GM18499 (cell line): Measurements from ENCODE around the gene VPS13C.

ENCODE experiments used
- ATAC-seq: cut with Tn5 transposase; IDR thresholded peaks from one replicate; pipeline ENCODE4 v1.9.1; 2021; ENCODE audit warnings: moderate number of reproducible peaks; ENCODE audit not compliant: insufficient read depth, unreplicated experiment

Gene VPS13C, protein sequence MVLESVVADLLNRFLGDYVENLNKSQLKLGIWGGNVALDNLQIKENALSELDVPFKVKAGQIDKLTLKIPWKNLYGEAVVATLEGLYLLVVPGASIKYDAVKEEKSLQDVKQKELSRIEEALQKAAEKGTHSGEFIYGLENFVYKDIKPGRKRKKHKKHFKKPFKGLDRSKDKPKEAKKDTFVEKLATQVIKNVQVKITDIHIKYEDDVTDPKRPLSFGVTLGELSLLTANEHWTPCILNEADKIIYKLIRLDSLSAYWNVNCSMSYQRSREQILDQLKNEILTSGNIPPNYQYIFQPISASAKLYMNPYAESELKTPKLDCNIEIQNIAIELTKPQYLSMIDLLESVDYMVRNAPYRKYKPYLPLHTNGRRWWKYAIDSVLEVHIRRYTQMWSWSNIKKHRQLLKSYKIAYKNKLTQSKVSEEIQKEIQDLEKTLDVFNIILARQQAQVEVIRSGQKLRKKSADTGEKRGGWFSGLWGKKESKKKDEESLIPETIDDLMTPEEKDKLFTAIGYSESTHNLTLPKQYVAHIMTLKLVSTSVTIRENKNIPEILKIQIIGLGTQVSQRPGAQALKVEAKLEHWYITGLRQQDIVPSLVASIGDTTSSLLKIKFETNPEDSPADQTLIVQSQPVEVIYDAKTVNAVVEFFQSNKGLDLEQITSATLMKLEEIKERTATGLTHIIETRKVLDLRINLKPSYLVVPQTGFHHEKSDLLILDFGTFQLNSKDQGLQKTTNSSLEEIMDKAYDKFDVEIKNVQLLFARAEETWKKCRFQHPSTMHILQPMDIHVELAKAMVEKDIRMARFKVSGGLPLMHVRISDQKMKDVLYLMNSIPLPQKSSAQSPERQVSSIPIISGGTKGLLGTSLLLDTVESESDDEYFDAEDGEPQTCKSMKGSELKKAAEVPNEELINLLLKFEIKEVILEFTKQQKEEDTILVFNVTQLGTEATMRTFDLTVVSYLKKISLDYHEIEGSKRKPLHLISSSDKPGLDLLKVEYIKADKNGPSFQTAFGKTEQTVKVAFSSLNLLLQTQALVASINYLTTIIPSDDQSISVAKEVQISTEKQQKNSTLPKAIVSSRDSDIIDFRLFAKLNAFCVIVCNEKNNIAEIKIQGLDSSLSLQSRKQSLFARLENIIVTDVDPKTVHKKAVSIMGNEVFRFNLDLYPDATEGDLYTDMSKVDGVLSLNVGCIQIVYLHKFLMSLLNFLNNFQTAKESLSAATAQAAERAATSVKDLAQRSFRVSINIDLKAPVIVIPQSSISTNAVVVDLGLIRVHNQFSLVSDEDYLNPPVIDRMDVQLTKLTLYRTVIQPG (N-terminal part only)

DNA sequence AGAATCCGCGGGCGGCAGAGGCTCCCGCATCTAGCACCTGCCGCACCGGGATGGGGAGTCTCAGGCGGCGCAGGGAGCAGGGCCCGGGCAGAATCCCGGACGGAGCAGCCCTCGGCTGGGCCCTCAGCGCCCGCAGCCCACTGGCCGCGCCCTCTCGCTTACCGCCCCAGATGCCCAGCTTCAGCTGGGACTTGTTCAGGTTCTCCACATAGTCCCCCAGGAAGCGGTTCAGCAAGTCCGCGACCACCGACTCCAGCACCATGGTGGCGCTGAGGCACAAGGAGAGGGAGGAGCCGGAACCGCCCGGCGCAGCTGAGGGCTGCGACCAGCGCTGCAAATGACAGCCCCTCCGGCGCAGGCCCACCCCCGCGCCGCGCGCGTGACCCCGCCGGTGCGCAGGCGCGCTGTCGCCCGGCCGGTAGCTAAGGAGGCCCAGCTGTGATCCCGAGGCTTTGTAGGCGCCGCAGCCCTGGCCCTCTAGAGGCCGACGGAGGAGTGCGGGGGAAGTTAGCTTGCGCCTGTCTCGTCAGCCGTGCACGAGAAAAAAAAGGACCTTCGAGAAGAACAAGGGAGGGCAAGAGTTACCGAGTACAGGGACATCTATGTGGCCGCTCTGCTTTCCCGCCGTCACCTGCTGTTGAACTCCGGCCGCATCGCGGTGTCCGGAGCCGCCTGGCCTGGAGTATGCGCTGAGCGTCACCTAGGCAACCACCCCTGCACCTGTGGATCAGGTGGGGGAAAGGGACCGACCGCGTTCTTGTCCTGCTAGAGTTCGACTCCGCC is at the start of gene VPS13C:
VPS13C (minus strand) TSS at position 335 of the 783 bp plus-strand sequence; CDS start at position 262, 73 bp downstream.
- ATAC-seq: peak; percentile 74

DNA sequence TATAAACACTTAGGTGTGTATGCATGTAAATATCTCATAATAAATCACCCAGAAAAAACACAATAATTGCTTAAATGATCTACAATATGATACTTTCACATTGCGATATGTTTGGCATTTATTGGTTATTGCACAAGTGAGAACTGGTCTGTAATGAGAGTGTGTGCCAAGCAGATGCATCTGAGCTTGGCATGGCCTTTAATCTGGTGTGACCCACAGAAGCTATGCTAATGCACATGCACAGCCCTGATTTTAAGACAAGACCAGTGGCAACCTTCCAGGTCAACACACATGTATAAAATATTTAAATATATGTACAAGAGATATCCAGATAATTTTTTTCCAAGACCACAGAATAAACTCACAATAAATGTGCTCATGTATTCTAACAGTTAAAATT is 49.2 kb upstream of the VPS13C start:
- no peak for ATAC-seq

DNA sequence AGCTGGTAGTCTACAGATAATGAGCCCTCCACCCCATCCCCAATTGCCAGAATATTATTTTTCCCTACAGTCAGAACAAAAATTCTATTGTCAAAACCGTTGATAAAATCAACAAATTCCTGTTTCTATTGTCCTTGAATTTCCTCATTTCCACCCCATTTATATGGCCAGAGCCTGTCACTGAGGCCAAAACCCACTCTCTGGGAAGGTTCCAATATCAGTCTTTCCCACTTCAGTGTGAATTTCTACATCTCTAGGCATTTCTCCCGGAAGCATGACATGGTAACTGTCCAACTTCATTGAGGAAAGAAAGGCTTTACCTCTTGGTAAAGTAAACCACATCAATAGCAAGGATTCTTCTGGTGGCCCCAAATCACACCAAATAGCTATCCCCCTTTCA is 48.2 kb upstream of the VPS13C start:
- ATAC-seq: no peak

DNA sequence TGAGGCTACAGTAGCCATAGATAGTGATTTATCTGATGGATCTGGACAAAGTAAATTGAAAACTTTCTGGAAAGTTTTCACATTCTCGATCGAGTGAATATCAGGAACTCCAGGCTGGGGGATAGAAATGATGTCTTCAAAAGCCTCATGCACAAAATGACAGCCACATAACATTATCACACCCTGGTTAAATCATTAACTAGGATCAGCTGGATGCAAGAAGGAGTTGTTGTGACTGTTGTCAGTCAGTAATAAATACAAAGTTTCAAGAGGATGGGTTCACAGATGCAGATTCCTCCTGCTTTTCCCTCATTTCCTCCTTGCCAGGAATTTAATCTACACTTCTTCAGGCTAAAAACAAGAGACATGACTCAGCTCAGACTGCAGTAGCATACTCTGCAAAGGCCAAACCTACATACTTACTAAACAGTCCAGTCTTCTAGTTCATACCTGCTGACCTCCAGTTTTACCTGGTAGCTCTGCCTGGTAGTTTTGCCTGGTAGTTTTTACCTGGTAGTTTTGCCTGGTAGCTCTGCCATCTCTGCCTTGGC is 47.4 kb upstream of the VPS13C start:
- ATAC-seq: no peak

DNA sequence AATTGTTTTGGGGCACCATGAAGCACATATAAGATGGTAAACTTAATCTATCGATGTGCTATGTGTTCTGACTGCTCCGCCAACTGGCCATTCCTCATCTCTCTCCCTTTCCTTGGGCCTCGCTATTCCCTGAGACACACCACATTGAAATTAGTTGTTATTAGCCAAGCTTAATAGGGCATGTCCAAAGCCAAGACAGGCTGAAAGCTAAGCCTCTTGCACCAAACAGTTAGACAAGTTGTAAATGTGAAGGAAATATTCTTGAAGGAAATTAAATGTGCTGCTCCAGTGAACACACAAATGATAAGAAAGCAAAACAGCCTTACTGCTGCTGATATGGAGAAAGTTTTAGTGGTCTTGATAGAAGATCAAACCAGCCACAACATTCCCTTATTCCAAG is 45.8 kb upstream of the VPS13C start:
- no peak for ATAC-seq

DNA sequence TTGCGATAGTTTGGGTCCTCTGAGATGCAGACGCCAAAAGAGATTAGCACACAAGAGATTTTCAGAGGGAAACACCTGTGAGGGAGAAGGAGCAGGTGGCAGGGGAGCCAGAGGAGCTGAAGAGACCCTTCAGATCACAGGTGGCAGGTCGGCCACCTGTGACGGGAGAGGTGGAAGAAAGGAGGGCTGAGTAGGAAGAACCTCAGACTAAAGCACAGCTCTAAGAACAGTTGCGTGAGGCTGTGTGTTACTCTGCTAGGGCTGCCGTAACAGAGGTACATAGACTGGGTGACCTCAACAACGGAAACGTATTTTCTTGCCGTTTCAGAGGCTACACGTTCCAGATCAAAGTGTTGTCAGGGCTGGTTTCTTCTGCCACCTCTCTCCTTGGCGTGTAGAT is 45.0 kb upstream of the VPS13C start:
- ATAC-seq: no peak

DNA sequence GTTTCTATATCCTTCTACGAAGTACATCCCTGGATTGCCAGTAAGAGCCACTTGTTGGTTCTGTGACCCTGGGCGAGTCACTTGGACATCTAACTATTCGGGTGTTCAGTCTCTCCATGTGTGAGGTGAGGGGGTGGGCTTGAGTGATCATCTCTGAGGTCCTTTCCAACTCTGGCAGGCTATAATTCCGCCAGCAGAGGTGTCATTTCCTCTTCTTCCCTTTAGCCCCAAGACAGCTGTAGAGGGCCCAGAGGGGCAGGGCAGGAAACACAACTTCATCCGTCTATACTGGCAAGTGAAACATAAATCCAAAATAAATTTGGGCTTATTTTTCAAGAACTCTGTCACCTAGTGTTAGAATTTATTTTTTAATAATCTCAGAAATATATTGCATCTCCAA is 44.6 kb upstream of the VPS13C start:
- no peak for ATAC-seq

DNA sequence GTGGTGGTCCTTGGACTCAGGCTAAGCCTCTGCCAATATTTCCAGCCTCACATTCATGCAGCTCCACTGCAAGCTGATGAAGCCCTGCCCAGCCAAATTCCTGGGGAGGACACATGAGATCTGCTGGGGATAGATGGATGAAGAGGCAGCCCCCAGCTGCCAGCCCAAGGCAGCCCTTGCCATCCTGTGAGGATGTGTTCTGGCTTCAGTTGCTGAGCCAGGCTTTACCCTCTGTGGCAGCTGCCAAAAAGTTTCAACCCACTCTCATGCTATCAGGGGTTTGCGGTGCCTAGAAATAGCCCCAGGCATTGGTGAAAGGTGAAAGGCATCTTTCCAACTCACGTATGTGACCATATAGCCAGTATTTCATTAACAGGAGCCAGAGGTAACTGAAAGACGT is 44.2 kb upstream of the VPS13C start:
- ATAC-seq: no peak

DNA sequence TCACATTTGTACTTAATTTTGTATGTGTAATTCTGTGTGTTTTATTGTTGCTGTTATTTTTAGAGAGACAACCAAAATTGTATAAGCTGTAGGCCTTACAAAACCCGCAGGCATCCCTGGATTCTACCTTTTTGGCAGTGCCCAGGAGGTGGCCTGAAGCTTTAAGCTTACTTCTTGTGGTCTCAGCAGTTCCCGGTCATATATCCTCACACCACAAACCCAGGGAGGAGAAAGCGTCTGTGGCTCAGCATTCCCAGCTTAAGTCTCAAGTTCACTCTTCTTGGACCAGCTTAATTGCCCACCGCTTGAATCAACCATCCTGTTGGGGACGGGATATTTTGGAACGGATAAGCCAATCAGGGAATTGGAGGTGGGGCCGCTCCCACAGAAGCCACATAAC is 43.2 kb upstream of the VPS13C start:
- no peak for ATAC-seq

DNA sequence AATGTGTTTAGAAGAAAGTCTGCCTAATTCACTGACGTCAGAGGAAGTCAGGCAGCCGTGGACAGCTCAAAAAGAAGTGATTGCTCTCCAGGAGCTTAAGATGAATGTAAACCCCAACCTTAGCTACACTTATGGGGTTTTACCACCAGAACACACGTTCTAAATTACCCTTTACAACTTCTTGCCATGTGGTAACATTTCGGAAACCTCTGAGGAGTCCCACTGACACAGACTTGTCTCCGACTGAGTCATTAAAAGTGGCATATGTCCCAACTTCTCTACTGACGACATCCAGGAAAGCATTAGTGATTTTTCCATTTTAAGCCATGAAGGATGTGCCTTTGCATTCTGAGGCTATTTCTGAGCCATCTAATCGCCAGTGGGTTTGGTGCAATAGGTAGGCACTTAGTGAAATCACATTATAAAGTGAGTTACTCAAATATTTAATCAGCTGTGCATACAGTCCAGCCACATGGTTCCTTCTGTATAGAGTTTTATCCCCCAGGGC is 38.9 kb upstream of the VPS13C start:
- ATAC-seq: no peak

DNA sequence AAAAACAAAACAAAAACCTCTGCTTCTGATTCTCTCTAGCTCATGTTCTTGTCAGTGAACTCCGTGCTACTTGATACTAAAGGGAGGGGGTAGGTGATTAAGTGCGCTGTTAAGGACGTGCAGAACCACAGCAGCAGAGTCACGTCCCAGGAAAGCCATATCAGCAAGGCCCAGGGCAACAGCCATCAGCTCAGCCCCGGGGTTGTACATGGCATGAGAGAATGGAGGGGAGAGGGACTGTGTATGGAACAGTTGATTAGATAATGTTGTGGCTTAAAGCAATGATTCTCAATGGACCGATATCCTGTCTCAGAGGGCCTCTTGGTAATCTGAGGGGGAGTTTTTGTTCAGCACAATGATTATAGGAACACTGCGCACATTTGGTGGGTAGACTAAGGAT is 34.1 kb upstream of the VPS13C start:
- no peak for ATAC-seq

DNA sequence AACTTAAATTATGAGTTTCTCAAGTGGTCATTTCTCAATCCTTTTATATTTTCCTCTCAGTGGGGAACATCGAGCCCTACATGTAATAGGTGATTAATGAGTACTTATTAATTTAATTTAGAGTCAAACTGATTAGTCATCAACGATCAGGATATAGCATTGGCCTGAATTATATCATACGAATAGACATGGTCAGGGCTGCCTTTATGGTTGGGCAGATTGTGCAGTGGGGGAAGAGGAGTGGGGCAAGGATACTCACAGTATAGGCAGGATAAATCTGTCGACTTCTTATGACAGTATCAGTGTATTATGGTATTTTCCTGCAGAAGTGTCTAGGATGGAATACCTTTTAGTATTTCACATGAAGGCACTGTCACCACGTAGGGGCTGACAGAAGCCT is 33.6 kb upstream of the VPS13C start:
- no peak for ATAC-seq

DNA sequence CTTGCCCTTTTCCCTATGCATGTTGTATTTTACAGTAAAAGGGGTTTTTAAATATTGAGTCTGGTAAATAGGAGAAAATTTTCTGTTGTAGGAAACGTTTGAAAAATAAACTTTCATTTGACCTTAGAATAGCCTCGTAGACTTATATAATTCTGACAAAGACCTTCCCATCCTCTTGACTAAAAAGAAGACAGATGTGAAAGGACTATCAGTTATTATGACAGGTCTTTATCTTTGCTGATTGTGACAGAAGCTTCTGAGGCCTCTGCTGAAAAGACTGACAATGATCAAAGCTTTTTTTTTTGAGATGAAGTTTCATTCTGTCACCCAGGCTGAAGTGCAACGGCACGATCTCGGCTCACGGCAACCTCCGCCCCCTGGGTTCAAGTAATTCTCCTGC is 30.7 kb upstream of the VPS13C start:
- ATAC-seq: no peak

DNA sequence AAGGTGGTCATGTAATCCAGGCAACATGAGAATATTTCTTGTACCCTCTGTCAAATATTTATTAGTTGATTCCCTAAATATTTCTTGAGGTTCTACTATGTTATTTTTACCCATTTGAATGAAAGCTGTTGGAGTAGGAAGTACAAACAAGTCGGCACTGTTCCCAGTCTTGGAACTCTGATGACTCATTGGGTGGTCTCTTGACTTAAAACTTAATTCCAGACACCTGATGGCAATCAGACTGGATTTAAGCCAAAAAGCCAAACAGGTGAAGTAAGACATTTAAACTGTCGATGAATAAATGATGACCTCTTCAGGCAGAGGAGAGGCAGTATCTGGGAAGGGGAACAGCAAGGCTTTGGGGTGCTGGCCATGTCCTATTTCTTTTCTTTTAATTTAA is 29.4 kb upstream of the VPS13C start:
- no peak for ATAC-seq

DNA sequence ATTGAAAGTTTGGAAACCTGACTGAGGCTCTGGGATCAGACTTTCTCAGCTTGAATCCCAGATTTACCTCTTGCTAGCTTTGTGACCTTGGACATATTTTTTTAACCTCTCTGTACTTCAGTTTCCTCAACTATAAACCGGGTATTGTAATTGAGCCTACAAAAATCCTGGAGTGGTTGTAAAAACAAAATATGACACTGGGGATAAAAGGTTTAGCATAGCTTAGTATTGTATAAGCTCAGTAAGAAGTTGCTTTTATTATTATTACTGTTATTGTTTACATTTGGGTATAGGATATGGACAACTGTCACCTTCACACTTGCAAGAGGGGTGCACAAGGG is 28.1 kb upstream of the VPS13C start:
- no peak for ATAC-seq

DNA sequence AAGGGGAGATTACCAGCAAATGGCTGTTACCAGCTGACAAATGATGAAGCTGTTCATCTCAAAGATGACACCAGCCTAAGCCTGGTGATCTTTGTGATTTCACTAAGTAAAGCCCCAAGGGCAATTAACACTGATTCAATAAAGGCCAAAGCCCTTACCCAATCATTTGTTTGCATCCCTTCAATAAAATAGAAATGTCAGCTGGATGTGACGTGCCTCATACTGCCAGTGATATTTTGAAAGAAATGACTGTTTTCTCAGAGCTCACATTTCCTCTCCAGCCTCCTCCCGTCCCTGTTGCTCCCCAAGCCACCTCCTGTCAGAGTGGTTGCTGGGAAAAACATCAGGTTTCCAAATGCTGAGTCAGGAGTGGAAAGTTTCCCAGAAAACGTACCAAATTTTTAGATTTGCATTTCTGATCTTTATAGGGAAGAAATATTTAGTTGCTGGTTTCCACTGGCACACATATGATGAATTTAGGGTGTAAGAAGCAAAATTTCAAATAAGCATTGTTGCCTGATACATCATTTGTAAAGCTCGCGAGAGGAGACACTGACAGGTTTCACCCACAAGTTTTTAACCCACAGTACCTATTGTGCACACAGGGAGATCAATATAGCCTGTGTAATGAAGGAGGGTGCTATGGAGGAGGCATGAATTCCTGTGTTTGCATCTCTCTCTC is 27.6 kb upstream of the VPS13C start:
- no peak for ATAC-seq

DNA sequence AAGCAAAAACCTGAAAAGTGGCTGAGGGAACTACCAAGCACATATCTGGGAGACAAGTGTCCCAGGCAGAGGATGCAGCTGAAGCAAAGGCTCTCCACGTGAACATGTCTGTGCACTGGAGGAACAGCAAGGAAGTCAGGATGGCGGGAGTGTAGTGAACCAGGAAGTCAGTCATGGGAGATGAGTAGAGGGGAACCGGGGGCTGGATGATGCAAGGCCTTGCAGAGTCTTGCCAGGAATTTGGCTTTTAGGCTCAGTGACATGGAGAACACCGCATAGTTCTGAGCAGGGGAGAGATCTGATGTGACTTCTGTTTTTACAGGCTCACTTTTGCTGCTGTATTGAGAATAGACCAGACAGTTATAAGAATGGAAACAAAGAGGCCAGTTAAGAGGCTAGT is 25.5 kb upstream of the VPS13C start:
- ATAC-seq: no peak

DNA sequence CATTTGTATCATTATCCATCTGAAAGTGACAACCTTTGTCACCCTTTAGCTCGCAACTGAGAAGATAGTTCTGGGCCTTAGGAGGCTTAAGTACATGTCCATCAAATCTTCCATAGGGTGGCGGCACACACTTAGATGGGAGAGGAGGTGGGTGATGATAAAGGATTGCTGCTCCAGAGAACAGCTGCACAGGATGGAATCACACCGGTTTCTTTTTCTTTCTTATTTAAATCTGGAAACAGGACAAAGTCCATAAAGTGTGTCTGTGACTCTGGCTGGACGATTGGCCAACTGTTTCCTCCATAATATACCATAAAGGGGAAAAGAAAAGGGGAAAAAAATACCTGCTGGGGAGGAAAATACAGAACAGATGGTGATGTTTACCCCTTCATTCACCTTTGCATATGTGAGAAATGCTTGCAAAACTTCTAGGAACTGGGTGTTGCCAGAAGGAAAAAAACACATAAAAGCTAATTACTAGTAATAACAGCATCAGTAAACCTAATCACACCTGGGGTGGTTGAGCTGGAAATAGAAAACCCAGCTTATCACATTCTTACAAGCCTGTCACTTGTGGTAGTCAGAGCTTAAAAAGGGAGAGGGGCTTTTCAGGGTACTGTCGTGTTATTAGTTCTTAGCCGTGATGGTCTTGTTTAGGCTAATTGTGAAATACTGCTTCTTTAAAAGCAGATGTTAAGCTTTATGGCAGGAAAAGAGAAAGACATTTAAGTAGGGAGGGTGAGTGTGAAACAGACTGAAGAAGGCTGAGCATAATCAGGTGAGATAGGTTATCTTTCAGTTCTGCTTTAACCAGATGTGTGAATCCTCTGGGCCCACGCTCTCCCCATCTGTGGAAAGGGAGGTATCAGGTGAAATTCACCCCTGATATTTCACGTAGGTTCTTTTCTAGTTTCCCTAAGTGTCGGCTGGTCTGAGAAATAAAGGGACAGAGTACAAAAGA is 23.2 kb upstream of the VPS13C start:
- ATAC-seq: no peak
